Measurements from ENCODE around the gene SDK1. TPM values are rescaled to one million over a fixed set of nuclear protein-coding genes. Genes with fewer than 3 reads are reported as not detected.

SDK1 gene
- total RNA-seq, 1 donor from 2014 or later = 3.9 TPM

- no peaks in the 10 kb centered on the region for H3K36me3 ChIP-seq (ENCODE audit: control insufficient read depth, insufficient read depth, low read length)
- TF ChIP-seq CTCF (IDR thresholded peaks at IDR 0.05; ENCODE audit: insufficient read depth, low read length, poor library complexity, severe bottlenecking) = no peak
- no peak for DNase-seq (ENCODE audit: low read depth)
Observed at GRCh38 chr7:4247106-4247876, 946.2 kb downstream of the SDK1 start.

GRCh38 chr7:4248295-4248694, 947.2 kb downstream of the SDK1 start:
- Histone ChIP-seq H3K36me3 (ENCODE audit: control insufficient read depth, insufficient read depth, low read length) (no peaks in the 10 kb centered on the region), H3K27me3 (ENCODE audit: control insufficient read depth, insufficient read depth, low read length) (no peaks in the 10 kb centered on the region), H3K4me3 (ENCODE audit: low read depth, low read length) (no peak overlapping the region)
- no peak for TF ChIP-seq CTCF (IDR thresholded peaks at IDR 0.05; ENCODE audit: insufficient read depth, low read length, poor library complexity, severe bottlenecking)
- no peak for DNase-seq (ENCODE audit: low read depth)

More at GRCh38 chr7:4247106-4247876, 946.2 kb downstream of the SDK1 start:
- Histone ChIP-seq H3K4me3 (ENCODE audit: low read depth, low read length) (no peak overlapping the region), H3K27me3 (ENCODE audit: control insufficient read depth, insufficient read depth, low read length) (no peaks in the 10 kb centered on the region)

- no peak for DNase-seq (ENCODE audit: low read depth)
- H3K36me3 ChIP-seq (ENCODE audit: control insufficient read depth, insufficient read depth, low read length) = no peaks in the 10 kb centered on the region
- H3K27me3 ChIP-seq (ENCODE audit: control insufficient read depth, insufficient read depth, low read length) = no peaks in the 10 kb centered on the region
- no peak overlapping the region for H3K4me3 ChIP-seq (ENCODE audit: low read depth, low read length)
- no peak for TF ChIP-seq CTCF (IDR thresholded peaks at IDR 0.05; ENCODE audit: insufficient read depth, low read length, poor library complexity, severe bottlenecking)
Observed at GRCh38 chr7:4249241-4249640, 948.2 kb downstream of the SDK1 start.

- Histone ChIP-seq H3K36me3 (ENCODE audit: control insufficient read depth, insufficient read depth, low read length) (no peaks in the 10 kb centered on the region), H3K4me3 (ENCODE audit: low read depth, low read length) (no peak overlapping the region), H3K27me3 (ENCODE audit: control insufficient read depth, insufficient read depth, low read length) (no peaks in the 10 kb centered on the region)
- DNase-seq (ENCODE audit: low read depth) = no peak
- TF ChIP-seq CTCF (IDR thresholded peaks at IDR 0.05; ENCODE audit: insufficient read depth, low read length, poor library complexity, severe bottlenecking) = no peak
Observed at GRCh38 chr7:4255336-4255735, 954.3 kb downstream of the SDK1 start.

- TF ChIP-seq CTCF (IDR thresholded peaks at IDR 0.05; ENCODE audit: insufficient read depth, low read length, poor library complexity, severe bottlenecking) = no peak
- Histone ChIP-seq H3K36me3 (ENCODE audit: control insufficient read depth, insufficient read depth, low read length) (no peaks in the 10 kb centered on the region), H3K27me3 (ENCODE audit: control insufficient read depth, insufficient read depth, low read length) (no peaks in the 10 kb centered on the region), H3K4me3 (ENCODE audit: low read depth, low read length) (no peak overlapping the region)
- no peak for DNase-seq (ENCODE audit: low read depth)
Observed at GRCh38 chr7:4256286-4256685, 955.2 kb downstream of the SDK1 start.

Data from kidney epithelial cell (primary cell).